Measurements from ENCODE around the gene TNFRSF9.

GRCh38 chr1:7973086-7973485 is 32.4 kb upstream of the TNFRSF9 start:
- no peak for TF ChIP-seq CTCF (IDR thresholded peaks at IDR 0.05)
- no peak for TF ChIP-seq POLR2A (IDR thresholded peaks at IDR 0.05)

All from tibial nerve (tissue), 3 donors.